ENCODE data around the gene METRN. TPM values are rescaled to one million over a fixed set of nuclear protein-coding genes. Genes with fewer than 3 reads are reported as not detected.

Gene METRN
- total RNA-seq, 4 donors from 2014 or later, result 4.0 to 33.8 (median 8.9) TPM

GRCh38 chr16:708019-708418 lies 6.9 kb upstream of the METRN start:
- Histone ChIP-seq H3K9me3 (no peaks in the 10 kb centered on the region), H3K4me3 (no peak overlapping the region), H3K4me1 (peaks cover 0 to 15% (median 3%) of the 10 kb centered on the region in 4 donors), H3K27me3 (peaks cover 0 to 44% of the 10 kb centered on the region in 2 donors), H3K36me3 (no peaks in the 10 kb centered on the region), H3K27ac (no peak overlapping the region)
- DNase-seq, result no peak
- TF ChIP-seq CTCF (IDR thresholded peaks at IDR 0.05), result no peak
- TF ChIP-seq POLR2A (IDR thresholded peaks at IDR 0.05), result no peak

GRCh38 chr16:708959-709358 lies 6.0 kb upstream of the METRN start:
- Histone ChIP-seq H3K27me3 (peaks cover 0 to 39% of the 10 kb centered on the region in 2 donors), H3K27ac (no peak overlapping the region), H3K9me3 (no peaks in the 10 kb centered on the region), H3K36me3 (no peaks in the 10 kb centered on the region), H3K4me1 (peaks cover 0 to 15% (median 3%) of the 10 kb centered on the region in 4 donors), H3K4me3 (no peak overlapping the region)
- no peak for DNase-seq
- TF ChIP-seq POLR2A (IDR thresholded peaks at IDR 0.05) (no peak), CTCF (IDR thresholded peaks at IDR 0.05) (no peak)

- no peak overlapping the region for H3K4me3 ChIP-seq
- no peaks in the 10 kb centered on the region for H3K9me3 ChIP-seq
- H3K4me1 ChIP-seq, result peaks cover 0 to 19% (median 7%) of the 10 kb centered on the region in 4 donors
- no peaks in the 10 kb centered on the region for H3K36me3 ChIP-seq
- no peak overlapping the region for H3K27ac ChIP-seq
- no peak for DNase-seq
- TF ChIP-seq CTCF (IDR thresholded peaks at IDR 0.05) (no peak), POLR2A (IDR thresholded peaks at IDR 0.05) (no peak)
- peaks cover 0 to 34% of the 10 kb centered on the region in 2 donors for H3K27me3 ChIP-seq
These were observed 5.1 kb upstream of the METRN start for GRCh38 chr16:709566-710499.

- Histone ChIP-seq H3K4me1 (peaks cover 0 to 18% (median 6%) of the 10 kb centered on the region in 4 donors), H3K27ac (no peak overlapping the region), H3K9me3 (no peaks in the 10 kb centered on the region), H3K4me3 (no peak overlapping the region), H3K27me3 (peaks cover 0 to 27% of the 10 kb centered on the region in 2 donors), H3K36me3 (no peaks in the 10 kb centered on the region)
- DNase-seq, result no peak
- TF ChIP-seq POLR2A (IDR thresholded peaks at IDR 0.05), result no peak
- TF ChIP-seq CTCF (IDR thresholded peaks at IDR 0.05), result no peak
These were observed 4.3 kb upstream of the METRN start for GRCh38 chr16:710500-711075.

- H3K27ac ChIP-seq, result no peak overlapping the region
- TF ChIP-seq CTCF (IDR thresholded peaks at IDR 0.05) (no peak), POLR2A (IDR thresholded peaks at IDR 0.05) (no peak)
- no peak for DNase-seq
These were observed 3.8 kb upstream of the METRN start for GRCh38 chr16:711084-711483.

More at GRCh38 chr16:711084-711483, 3.8 kb upstream of the METRN start:
- Histone ChIP-seq H3K36me3 (no peaks in the 10 kb centered on the region), H3K4me3 (no peak overlapping the region), H3K27me3 (peaks cover 0 to 25% of the 10 kb centered on the region in 2 donors), H3K4me1 (peaks cover 2 to 20% (median 11%) of the 10 kb centered on the region in 4 donors), H3K9me3 (no peaks in the 10 kb centered on the region)

Data from Peyer's patch (tissue), 4 donors.